HG03025 (cell line): ENCODE measurements around the gene KAZN.

Source experiments
- ATAC-seq: cut with Tn5 transposase; IDR thresholded peaks from one replicate; pipeline ENCODE4 v1.9.1; 2021; ENCODE audit warnings: mild to moderate bottlenecking, moderate library complexity; ENCODE audit not compliant: unreplicated experiment, low FRiP score

KAZN gene

GRCh38 chr1:14639291-14640050 is 41.0 kb downstream of the KAZN start:
- ATAC-seq: no peak

GRCh38 chr1:14642712-14643111 is 44.2 kb downstream of the KAZN start:
- no peak for ATAC-seq

- no peak for ATAC-seq
Observed at GRCh38 chr1:14646973-14647372, 48.5 kb downstream of the KAZN start.

GRCh38 chr1:14647777-14648176 is 49.3 kb downstream of the KAZN start:
- ATAC-seq: no peak

GRCh38 chr1:14648391-14648790 is 49.9 kb downstream of the KAZN start:
- no peak for ATAC-seq

GRCh38 chr1:14648896-14649855 is 50.7 kb downstream of the KAZN start:
- no peak for ATAC-seq

GRCh38 chr1:14649976-14650375 is 51.5 kb downstream of the KAZN start:
- ATAC-seq: no peak

- no peak for ATAC-seq
Observed at GRCh38 chr1:14650951-14651350, 52.5 kb downstream of the KAZN start.

GRCh38 chr1:14652840-14653239 is 54.4 kb downstream of the KAZN start:
- ATAC-seq: no peak

GRCh38 chr1:14653461-14653960 is 55.0 kb downstream of the KAZN start:
- ATAC-seq: no peak

- ATAC-seq: no peak
Observed at GRCh38 chr1:14654554-14654953, 56.1 kb downstream of the KAZN start.

- no peak for ATAC-seq
Observed at GRCh38 chr1:14655385-14655784, 56.9 kb downstream of the KAZN start.

GRCh38 chr1:14656384-14656937 is 58.0 kb downstream of the KAZN start:
- no peak for ATAC-seq

GRCh38 chr1:14658642-14659041 is 60.2 kb downstream of the KAZN start:
- ATAC-seq: no peak

GRCh38 chr1:14659913-14660312 is 61.4 kb downstream of the KAZN start:
- no peak for ATAC-seq

- no peak for ATAC-seq
Observed at GRCh38 chr1:14660801-14661200, 62.3 kb downstream of the KAZN start.

- no peak for ATAC-seq
Observed at GRCh38 chr1:14661222-14661621, 62.7 kb downstream of the KAZN start.

- no peak for ATAC-seq
Observed at GRCh38 chr1:14662116-14662515, 63.6 kb downstream of the KAZN start.

GRCh38 chr1:14663773-14664172 is 65.3 kb downstream of the KAZN start:
- ATAC-seq: no peak

- no peak for ATAC-seq
Observed at GRCh38 chr1:14666373-14666772, 67.9 kb downstream of the KAZN start.
